Upper lobe of right lung (tissue), 1 donor: Measurements from ENCODE around the gene TEF. TPM values are rescaled to one million over a fixed set of nuclear protein-coding genes. Genes with fewer than 3 reads are reported as not detected.
A peak's percentile ranks its signal among the peaks of the same experiment; 100 is the strongest.

Experiments used
- ATAC-seq: fragments of 200-7000 bp; cut with Tn5 transposase; one replicate; pipeline ENCODE4 v1.9.1; 2020; ENCODE audit warnings: mild to moderate bottlenecking, moderate library complexity
- DNase-seq: peaks from one replicate; pipeline ENCODE4 v3.0.0-alpha.2; 2020
- H3K27ac ChIP-seq: fragments of 200-600 bp; one replicate; pipeline ENCODE4 v1.8.0; 2022
- H3K27me3 ChIP-seq: fragments of 200-600 bp; one replicate; pipeline ENCODE4 v1.8.0; 2022; ENCODE audit warnings: mild to moderate bottlenecking
- H3K36me3 ChIP-seq: fragments of 200-600 bp; one replicate; pipeline ENCODE4 v1.8.0; 2022
- H3K4me1 ChIP-seq: fragments of 200-600 bp; one replicate; pipeline ENCODE4 v1.8.0; 2022
- H3K4me3 ChIP-seq: fragments of 200-600 bp; one replicate; pipeline ENCODE4 v1.8.0; 2022; ENCODE audit warnings: mild to moderate bottlenecking
- H3K9me3 ChIP-seq: fragments of 200-600 bp; one replicate; pipeline ENCODE4 v1.8.0; 2022
- intact Hi-C: fragments of 100-400 bp; cut with DNase I; formaldehyde crosslinking; loops from one replicate; pipeline ENCODE4 v1.11.0; 2022
- total RNA-seq: library from RNA; stranded (reverse); fragmentation: NEBNext Ultra II Directional; extraction: Animal tissue kit (Norgen Biotek cat#: 25700); gene quantifications from one replicate; pipeline ENCODE4 v1.2.1, GENCODE V29; 2021
- TF ChIP-seq, protein P1 (sequence below): fragments of 200-600 bp; IDR thresholded peaks from one replicate; pipeline ENCODE4 v1.8.0; 2022; ENCODE audit warnings: antibody characterized with exemption
- donor health status: DM: no; HTN: yes; CAD: no; lungs with severe emphysema.

The TEF gene
- total RNA-seq, 1 donor from 2014 or later = 45.6 TPM

DNA sequence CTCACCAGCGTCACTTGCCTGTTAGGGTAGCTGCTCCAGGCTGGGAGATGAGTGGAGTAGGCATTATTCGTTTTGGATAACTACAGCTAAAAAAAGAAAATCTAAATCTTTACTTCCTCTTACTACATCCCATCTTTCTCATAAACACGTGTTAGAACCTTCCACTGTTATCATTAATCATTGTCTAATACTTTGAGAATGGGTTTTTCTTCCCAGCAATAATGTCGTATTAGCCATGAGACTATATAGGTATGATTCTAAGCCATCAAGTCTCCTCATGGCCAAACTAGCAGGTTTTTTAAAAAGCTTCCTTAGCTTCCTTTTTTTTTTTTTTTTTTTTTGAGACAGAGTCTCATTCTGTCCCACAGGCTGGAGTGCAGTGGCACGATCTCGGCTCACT is 3.9 kb upstream of the TEF start:
- Histone ChIP-seq H3K27ac (peak overlapping the region; percentile 30), H3K4me3 (no peak overlapping the region), H3K4me1 (peaks cover 1% of the 10 kb centered on the region), H3K27me3 (no peaks in the 10 kb centered on the region), H3K36me3 (peaks cover 7% of the 10 kb centered on the region), H3K9me3 (no peaks in the 10 kb centered on the region)
- no peak for DNase-seq
- TF ChIP-seq, protein P1, sequence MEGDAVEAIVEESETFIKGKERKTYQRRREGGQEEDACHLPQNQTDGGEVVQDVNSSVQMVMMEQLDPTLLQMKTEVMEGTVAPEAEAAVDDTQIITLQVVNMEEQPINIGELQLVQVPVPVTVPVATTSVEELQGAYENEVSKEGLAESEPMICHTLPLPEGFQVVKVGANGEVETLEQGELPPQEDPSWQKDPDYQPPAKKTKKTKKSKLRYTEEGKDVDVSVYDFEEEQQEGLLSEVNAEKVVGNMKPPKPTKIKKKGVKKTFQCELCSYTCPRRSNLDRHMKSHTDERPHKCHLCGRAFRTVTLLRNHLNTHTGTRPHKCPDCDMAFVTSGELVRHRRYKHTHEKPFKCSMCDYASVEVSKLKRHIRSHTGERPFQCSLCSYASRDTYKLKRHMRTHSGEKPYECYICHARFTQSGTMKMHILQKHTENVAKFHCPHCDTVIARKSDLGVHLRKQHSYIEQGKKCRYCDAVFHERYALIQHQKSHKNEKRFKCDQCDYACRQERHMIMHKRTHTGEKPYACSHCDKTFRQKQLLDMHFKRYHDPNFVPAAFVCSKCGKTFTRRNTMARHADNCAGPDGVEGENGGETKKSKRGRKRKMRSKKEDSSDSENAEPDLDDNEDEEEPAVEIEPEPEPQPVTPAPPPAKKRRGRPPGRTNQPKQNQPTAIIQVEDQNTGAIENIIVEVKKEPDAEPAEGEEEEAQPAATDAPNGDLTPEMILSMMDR = no peak
- ATAC-seq = no peak
- intact Hi-C loops = no loop called here

GRCh38 chr22:41380993-41381328 is 781 bp upstream of the TEF start:
- H3K27me3 ChIP-seq = no peaks in the 10 kb centered on the region
- TF ChIP-seq, protein P1 = no peak
- no peaks in the 10 kb centered on the region for H3K36me3 ChIP-seq
- DNase-seq (no peak), ATAC-seq (peak; percentile 70)
- peak overlapping the region; percentile 99 for H3K27ac ChIP-seq
- no peaks in the 10 kb centered on the region for H3K9me3 ChIP-seq
- peaks cover 14% of the 10 kb centered on the region for H3K4me1 ChIP-seq
- intact Hi-C loops = no loop called here
- peak overlapping the region; percentile 88 for H3K4me3 ChIP-seq

DNA sequence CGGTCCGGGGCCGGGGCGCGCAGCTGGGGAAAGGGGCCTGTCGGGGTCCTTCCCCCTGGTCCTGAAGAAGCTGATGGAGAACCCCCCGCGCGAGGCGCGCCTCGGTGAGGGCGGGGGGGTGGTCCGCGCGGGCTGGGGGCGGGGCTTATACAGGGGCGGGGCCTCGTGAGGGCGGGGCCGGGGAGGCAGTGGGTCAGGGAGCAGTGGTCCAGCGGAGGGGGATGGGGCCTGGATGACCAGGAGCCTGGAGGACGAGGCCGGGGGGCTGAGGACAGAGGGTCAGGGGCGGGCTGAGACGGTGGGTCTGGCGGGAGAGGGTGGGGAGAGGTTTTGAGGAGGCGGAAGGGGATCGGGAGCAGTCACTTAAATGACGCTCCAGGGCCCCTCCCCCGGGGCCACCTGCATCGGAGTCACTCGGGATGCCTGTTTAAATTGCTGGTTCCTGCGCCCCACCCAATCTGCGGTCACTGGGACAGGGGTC is 396 bp downstream of the TEF start:
- peak; percentile 89 for DNase-seq
- H3K4me1 ChIP-seq = peaks cover 14% of the 10 kb centered on the region
- TF ChIP-seq, protein P1 = no peak
- ATAC-seq = peak; percentile 61
- H3K4me3 ChIP-seq = peak overlapping the region; percentile 88
- peak overlapping the region; percentile 99 for H3K27ac ChIP-seq
- H3K36me3 ChIP-seq = no peaks in the 10 kb centered on the region
- no peaks in the 10 kb centered on the region for H3K9me3 ChIP-seq
- no peaks in the 10 kb centered on the region for H3K27me3 ChIP-seq
- intact Hi-C loops = no loop called here

- Histone ChIP-seq H3K27me3 (no peaks in the 10 kb centered on the region), H3K36me3 (peaks cover 4% of the 10 kb centered on the region), H3K4me3 (peak overlapping the region; percentile 88), H3K4me1 (peaks cover 14% of the 10 kb centered on the region), H3K27ac (peak overlapping the region; percentile 99), H3K9me3 (no peaks in the 10 kb centered on the region)
- ATAC-seq (no peak), DNase-seq (no peak)
- TF ChIP-seq, protein P1 = no peak
- intact Hi-C loops = no loop called here
Measured at GRCh38 chr22:41382610-41383009, 868 bp downstream of the TEF start.

DNA sequence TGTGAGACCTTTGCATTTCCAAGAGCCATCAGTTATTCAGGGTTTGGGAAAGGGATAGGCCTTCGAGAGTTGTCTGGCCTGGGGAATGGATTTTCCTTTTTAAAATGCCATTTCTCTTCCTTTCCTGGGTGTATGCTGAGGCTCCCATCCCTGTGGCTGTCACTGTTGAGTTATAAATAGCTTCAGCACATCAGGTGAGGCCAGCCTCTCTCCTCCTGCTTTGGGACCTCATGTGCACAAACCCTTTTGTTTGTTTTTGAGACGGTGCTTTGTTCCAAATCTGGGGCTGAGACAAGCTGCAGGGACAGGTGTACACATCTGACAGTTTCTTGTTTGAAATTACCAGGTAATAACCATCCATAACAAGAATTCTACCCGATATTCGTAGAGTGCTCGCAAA is 1.3 kb downstream of the TEF start:
- Histone ChIP-seq H3K9me3 (no peaks in the 10 kb centered on the region), H3K4me3 (peak overlapping the region; percentile 88), H3K36me3 (peaks cover 9% of the 10 kb centered on the region), H3K27me3 (no peaks in the 10 kb centered on the region), H3K4me1 (peaks cover 14% of the 10 kb centered on the region), H3K27ac (peak overlapping the region; percentile 99)
- TF ChIP-seq, protein P1 = no peak
- intact Hi-C loops = no loop called here
- no peak for DNase-seq
- no peak for ATAC-seq

GRCh38 chr22:41384128-41384527 is 2.4 kb downstream of the TEF start:
- Histone ChIP-seq H3K4me3 (no peak overlapping the region), H3K9me3 (no peaks in the 10 kb centered on the region), H3K36me3 (peaks cover 20% of the 10 kb centered on the region), H3K4me1 (peaks cover 14% of the 10 kb centered on the region), H3K27me3 (no peaks in the 10 kb centered on the region), H3K27ac (no peak overlapping the region)
- DNase-seq = no peak
- TF ChIP-seq, protein P1 = no peak
- intact Hi-C loops = no loop called here
- no peak for ATAC-seq
